ENCODE data around the gene HINT1.

- TF ChIP-seq CTCF (conservative IDR thresholded peaks at IDR 0.05; ENCODE audit: low read length) (no peak), EZH2phosphoT487 (IDR thresholded peaks at IDR 0.05; ENCODE audit: borderline replicate concordance) (no peak)
Measured at GRCh38 chr5:131204964-131205363, 39.9 kb upstream of the HINT1 start.
